IPS DF 19.7 (cell line): ENCODE data around the gene CNST.
"Not testable (repeated sequence)": the region's sequence is repeated elsewhere in the genome, so short reads cannot be mapped to it uniquely, and the experiment has no call there.

Experiments used
- DNase-seq: peaks from one replicate; pipeline ENCODE4 v3.0.0-alpha.2; 2013; ENCODE audit warnings: low read depth, low spot score

The CNST gene

DNA sequence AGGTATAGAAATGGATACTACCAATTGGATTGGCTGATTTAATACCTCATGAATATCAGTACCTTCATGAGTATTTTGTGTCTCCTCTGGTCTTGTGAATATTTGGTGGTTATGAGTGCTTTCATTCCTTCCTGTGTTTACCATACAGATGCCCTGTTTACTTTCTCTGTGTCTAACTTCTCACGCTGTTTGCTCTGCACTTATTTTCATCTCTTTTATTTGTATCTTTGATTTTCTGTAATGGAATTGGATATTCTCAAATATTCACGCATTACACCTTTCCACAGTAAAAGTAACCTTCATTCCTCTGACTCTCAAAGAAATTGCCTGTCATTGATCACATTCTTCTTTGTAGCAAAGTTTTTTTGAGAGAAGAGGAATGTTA, 16.8 kb downstream of the CNST start:
- DNase-seq: no peak

DNA sequence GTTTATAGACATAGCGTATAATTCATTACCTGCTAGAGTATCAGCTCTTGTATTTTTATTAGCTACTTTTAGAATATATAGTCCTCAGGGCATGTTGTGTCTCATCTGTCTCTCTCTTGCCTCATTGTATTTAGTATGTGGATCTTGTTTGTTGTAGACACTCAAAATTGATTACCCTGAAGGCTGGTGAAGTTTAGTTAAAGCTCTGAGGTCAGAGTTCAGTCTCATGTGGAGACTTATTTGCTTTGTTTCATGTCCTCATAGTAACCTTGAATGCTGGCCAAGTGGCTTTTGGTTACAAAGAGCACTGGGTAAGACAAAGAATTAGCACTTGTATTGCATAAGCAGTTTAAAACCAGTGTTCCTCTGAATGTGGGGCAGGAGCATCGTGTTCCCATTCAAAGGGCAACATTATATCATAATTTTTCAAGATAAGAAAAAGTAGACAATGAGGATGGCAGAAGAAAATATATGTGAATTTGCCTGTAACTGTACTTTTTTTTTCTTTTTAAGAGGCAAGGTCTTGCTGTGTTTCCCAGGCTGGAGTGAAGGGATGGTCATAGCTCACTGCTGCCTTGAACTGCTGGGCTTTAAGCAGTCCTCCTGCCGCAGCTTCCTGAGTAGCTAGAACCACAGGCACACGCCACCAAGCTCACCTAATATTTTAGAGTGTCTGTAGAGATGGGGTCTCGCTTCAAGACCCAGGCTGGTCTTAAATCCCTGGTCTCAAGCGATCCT, 17.4 kb downstream of the CNST start:
- no peak for DNase-seq

DNA sequence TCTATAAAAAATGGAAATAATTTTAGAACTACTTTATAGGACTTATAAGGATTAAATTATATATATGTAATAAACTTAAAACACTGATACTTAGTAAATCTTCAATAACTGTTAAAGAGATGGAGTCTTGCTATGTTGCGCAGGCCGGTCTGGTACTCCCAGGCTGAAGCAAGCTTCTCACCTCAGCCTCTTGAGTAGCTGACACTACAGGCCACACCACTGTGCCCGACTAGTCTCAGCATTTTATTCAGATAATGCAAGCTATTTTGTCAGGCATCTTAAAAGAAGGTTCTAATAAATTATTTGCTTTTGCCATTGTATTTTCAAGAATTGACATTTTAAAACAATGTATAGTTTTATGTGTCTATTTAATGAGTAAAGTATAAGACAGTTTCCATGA, 20.8 kb downstream of the CNST start:
- DNase-seq: no peak

DNA sequence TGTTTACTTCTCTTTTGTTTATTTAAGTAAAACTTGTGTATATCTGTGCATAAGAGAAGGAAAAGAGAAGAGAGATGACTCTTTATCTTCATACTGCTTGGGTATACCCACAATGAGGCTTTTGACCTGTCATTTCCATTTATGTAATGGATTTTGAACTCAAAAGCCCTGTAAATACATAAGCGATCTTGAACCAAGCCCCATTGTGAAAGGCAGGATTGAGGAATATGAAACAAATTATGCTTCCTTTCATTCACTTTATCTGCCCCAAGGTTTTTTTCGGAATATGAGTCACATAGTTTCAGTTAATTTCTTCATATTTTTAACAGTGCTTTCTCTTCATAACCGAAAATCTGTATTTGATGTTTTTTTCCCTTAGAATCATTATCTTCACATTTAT, 21.4 kb downstream of the CNST start:
- DNase-seq: no peak

DNA sequence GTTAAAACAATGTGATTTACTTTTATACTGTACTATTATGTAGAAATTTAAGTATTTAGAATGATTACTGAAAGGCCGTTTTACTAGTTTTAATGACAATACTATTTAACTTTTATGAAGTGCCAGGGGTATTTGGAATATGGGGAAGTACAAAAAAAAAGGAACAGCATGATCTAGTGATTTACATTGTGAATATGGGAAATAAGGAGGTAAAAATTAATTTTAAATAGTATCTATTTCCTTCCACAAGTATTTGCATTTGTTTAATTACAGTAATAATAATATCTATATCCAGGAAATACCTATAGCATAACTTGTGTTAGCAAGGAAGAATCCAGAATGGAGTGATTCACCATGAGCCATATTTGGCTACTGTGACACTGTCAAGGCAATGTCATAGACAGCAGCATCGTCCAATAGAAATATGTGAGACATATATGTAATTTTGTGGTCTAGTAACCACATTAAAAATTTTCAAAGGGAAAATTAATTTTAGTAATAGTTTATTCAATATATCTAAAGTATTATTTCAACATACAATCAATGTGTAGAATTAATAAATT, 22.0 kb downstream of the CNST start:
- DNase-seq: no peak

DNA sequence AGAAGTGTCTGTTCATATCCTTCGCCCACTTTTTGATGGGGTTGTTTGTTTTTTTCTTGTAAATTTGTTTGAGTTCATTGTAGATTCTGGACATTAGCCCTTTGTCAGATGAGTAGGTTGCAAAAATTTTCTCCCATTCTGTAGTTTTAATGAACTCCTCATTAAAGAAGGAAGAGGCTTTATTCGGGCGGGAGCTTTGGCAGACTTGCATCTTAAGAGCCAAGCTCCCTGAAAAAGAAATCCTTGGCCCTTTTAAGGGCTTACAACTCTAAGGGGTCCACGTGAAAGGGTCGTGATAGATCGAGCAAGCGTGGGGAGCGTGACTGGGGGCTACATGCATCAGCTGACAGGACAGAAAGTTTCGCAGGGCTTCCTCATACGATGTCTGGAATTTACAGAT, 23.7 kb downstream of the CNST start:
- not testable (repeated sequence) for DNase-seq

DNA sequence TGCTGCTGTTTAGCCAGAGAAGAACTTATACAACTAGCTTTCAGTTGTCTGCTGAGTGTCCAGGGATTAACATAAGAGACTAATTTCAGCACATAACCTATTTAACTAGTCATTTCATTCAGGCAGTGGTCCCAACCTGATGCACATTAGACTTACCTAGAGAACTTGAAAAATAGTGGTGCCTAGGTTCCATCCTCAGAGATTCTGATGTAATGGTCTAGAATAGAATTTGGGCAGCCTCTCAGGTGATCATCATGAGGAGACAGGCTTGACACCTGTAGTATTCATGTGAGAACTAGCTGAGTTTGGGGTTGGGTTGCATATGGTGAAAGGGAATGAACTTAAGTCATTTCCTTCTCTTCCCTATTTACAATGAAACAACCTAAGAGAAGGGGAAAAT, 24.8 kb downstream of the CNST start:
- no peak for DNase-seq

DNA sequence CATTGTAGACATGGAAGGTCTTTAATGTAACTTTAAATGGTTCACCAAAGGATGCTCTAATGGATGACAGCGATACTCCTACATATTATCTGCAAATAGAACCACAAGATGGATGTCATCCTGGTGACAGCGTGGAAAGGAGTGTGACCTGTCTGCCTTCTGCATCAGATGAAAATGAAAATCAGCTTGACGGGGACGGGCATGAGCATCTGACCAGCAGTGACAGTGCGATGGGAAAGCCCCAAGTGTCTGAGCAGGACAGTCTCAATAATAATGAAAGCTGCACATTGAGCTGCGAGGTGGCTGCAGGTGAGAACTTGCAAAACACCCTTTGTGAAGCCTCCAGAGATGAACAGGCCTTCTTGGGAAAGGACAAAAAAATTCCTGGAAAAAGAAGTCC, 25.2 kb downstream of the CNST start:
- DNase-seq: no peak

DNA sequence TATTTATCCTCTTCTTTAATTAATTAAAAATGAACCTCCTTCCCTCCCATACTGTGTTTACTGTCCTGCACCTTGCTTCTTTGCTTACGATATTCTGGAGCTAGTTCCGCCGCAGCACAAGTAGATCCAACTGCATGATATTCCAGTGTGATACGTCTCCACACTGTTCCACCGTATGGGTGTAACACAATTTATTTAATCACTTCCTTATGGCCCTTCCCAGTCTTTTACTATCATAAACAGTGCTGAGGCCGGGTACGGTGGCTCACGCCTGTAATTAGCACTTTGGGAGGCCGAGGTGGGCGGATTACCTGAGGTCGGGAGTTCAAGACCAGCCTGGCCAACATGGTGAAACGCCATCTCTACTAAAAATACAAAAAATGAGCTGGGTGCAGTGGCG, 25.7 kb downstream of the CNST start:
- DNase-seq: no peak

DNA sequence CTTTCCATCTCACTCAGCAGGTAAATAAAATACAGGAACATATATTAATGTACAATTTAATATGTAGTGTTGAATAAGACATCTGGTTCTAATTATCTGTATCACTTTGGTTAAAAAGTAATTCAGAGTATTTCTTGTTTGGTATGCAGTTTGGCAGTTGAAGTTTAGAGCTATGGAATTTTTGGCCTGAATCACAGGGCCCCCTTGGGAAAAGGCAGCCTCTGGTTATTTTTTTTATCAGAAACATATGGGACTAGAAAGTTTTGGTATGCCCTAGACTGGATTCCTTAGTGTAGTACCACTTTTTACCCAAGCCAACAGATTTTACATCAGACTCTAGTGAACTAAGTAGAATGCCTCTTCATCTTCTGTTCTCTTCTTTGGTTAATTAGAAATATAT, 26.4 kb downstream of the CNST start:
- DNase-seq: no peak

DNA sequence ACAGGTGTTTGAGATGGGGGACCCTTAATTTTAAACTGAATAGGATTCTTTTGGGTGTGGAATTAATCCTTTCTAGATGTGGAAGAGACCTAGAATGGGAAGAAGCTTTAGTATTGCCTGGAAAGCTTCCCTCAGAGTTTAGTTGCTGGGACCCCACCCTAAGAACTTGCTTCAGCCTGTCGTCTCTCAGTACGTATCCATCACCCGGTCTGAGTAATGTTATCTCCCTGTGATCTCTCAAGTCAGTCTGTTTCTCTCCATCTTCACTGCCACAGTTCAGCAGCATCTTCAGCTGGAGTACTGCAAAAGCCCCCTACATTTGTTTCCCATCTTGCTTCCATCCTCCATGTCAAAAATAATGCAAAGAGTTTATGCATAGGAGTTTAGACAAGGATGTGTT, 28.9 kb downstream of the CNST start:
- DNase-seq: no peak

DNA sequence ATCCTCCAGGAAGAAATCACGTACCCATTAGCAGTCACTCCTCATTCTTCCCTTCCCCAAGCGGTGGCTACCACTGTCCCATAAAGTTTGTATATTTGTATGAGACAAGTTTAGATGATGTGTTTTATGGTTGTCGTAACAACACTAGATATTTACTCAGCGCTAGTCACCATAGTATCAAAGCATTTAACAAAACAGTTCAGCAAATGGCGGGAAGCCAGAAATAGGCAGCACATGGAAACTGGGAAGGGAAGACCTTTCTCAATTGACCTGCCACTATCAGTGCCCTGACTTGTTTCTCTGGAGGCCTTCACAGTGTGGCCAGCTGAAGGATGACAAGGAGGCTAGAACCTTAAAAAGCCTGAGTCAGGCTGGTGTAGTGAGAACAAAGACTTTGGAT, 31.1 kb downstream of the CNST start:
- DNase-seq: no peak

DNA sequence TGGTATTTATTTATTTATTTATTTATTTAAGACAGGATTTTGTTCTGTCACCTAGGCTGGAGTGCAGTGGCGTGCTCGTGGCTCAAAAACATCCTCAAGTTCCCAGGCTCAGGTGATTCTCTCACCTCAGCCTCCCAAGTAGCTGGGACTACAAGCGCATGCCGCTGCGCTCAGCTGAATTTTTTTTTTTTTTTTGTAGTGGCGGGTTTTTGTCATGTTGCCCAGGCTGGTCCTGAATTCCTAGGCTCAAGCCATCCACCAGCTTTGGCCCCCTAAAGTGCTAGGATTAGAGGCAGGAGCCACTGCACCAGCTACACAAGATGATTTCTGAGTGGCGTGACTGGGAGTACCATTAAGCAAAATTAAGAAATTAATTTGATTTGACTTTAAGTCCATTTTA, 31.7 kb downstream of the CNST start:
- DNase-seq: no peak

DNA sequence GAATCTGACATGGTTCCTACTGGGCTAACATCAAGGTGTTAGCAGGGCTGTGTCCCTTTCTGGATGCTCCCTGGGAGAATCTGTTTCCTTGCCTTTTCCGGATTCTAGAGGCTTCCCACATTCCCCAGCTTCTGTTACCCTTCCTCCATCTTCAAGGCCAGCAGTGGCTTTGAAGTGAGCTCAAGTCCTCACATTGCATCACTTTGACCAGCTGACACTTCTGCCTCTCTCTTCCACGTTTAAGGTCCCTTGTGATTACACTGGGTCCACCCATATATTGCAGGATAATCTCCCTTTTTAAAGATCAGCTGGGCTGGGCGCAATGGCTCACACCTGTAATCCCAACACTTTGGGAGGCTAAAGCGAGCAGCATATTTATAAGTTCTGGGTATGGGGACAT, 33.1 kb downstream of the CNST start:
- no peak for DNase-seq

DNA sequence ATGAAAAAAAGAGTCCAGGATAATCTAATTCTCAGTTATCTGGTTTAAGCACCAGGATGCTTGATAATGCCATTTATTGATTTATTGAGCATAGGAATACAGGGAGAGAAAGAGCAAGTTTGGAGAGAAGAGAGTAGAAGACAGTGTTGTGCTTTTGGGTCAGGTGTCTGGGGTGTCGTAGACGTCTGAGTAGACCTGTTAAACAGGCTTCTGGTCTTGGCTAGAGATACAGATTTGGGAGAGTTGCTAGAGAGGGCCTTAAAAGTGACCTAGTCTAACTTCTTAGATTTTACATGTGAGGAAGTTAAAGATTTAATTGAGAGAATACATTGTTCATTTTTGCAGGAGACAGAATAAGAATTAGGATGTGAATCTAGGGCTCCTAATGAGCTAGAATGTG, 34.3 kb downstream of the CNST start:
- DNase-seq: no peak

DNA sequence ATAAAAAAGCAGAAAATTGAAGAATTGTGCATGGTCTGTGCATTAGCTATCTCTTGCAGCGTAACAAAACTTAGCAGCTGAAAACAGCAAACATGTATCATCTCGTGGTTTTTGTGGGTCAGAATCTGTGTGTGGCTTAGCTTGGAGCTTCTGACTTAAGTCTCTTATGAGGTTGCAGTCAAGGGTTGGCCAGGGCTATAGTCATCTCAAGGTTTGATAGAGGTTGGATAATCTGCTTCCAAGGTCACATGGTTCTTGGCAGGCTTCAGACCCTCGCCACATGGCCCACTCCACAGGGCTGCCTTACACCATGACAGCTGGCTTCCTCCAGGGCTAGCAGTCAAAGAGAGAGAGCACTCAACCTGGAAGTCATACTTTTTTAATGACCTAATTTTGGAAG, 35.9 kb downstream of the CNST start:
- DNase-seq: no peak

DNA sequence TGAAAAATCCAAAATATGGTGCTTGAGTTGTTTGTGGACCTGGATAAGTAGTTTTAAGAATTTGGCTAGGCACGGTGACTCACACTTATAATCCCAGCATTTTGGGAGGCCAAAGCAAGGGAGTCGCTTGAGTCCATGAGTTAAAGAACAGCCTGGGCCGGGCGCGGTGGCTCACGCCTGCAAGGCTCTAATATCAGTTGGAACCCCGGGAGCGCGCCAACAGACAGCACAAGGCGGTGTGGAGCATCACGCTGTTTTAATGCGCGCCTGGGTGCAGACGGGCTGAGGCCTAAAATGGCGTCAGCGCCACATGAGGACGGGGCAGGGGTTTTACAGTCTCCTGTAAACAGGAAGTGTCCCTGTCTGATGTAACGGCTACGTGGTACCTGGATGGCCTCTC, 39.0 kb downstream of the CNST start:
- not testable (repeated sequence) for DNase-seq

DNA sequence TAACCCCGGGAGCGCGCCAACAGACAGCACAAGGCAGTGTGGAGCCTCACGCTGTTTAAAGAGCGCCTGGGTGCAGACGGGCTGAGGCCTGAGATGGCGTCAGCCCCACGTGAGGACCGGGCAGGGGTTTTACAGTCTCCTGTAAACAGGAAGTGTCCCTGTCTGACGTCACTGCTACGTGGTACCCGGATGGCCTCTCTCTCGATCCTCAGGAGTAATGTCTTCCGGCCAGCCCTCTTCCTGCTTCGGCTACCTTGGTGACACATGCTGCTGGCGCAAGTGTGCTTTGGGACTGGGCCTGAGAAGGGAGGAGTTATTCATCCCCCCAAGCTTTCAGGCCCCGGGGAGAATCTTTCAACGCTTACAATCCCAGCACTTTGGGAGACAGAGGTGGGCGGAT, 41.2 kb downstream of the CNST start:
- no peak for DNase-seq

DNA sequence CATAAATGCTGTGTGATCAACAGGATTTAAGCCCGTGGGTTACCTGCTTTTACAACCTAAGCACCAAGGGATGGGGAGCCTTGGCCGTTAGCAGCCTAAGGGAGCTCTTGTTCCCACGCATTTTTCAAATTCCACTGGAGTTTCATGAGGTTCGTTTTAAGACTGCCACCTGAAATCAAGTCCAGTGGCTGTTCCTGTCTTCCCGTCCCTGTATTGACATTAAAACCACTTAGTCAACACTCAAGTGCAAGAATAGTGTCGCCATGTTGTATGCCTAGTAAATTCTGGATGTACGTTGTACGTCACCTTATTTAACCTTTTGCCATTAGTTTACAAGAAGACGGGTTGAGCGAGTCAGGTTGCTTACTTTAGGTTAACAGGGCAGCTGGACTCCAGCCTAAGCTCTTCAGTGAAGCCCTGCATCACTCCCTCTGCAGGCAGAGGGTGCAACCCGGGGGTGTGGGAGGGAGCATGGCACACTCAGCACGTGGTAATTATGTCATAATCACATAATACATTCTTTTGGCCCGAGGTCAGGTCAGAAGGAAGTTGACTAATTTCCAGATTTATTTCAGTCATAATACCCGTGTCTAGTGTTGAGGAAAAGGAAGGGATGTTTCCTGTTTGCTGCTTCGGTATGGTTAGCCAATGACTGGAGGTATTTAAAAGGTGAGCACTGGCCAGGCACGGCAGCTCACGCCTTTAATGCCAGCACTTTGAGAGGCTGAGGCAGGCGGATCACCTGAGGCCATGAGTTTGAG, 42.5 kb downstream of the CNST start:
- no peak for DNase-seq

DNA sequence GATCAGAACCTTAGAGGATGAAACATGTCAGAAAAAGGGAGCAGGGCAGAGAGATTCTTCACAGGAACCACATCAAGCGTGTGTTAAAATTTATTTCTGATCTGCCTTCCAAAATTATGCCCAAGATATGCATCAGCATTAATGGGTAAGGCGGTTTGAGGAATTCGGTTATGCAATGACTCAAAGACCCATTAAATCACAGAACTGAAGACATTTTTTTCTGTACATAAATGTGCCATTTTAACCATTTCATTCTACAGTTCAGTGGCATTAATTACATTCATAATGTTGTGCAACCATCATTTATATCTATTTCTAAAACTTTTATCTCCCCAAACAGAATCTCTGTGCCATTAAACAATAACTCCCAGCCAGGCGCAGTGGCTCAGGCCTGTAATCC, 43.4 kb downstream of the CNST start:
- no peak for DNase-seq

DNA sequence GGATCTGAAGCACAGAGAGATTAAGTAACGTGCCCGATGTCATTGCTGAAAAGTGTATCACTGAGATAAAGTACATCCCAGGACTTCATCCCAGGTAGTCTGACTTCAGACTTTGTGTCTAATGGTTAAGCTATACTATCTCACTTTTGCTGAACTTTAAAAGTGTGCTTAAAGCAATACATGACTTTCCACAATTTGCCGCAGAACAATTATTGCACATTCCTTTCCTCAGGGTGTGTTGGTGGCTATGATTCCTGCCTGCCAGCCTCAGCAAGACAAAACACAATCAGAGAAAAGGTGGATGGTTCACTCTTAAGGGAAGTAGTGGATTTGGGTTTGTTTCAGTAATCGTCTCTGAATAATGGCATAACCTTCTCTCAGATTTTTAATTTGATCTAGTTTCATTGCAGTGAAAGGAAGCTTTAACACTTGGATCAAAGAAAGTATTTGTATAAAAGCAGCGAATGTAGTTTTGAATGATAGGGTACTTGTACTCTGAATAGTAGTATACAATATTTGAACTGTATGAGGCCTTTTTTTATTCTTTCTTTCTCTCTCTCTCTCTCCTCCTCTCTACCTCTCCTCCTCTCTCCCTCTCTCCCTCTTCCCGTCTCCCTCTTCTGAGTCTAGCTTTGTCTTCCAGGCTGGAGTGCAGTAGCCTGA, 47.0 kb downstream of the CNST start:
- DNase-seq: no peak

DNA sequence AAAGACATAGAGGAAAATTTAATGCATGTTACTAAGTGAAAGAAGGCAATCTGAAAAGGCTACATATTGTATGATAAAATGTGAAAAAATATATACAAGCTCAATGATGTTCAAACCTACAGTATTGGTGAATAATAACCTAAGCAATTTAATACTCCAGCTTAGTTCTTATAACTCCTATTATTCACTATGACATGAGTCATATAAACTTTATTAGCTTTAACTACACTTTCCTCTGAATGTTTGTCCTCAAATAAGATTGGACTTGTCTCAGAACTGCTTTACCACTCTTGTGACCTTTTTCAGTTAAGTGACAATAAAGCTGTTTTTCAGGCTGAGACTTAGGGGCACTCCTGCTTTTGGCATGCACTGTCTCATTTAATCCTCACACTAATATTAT, 50.9 kb downstream of the CNST start:
- no peak for DNase-seq

DNA sequence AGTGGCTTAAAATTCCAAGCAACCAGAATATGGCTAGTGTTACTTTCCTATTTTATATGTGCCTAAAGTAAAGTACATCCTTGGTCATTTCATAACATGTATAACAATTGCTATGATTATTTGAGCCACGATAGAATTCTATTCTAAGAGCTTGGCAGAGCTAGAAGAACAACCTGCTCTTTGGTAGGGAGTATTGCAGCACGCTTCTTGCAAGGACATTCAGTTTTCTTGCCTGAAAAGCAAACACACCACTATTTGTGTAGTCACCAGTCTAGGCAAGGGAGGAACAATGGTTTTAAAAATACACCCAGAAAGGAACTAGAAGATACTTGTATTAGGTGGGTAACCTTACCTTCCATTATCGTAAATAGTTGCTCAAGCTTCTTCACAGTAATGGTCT, 51.5 kb downstream of the CNST start:
- DNase-seq: no peak
